NCI-H2196 treated with DMSO at 0.1 percent for 48 hours (cell line): ENCODE results near the gene RAET1E.
"Not testable (repeated sequence)": the region's sequence is repeated elsewhere in the genome, so short reads cannot be mapped to it uniquely, and the experiment has no call there.

Source experiments
- DNase-seq: peaks from one replicate; lab custom pipeline; 2025; ENCODE audit not compliant: unreplicated experiment; lab: John Stamatoyannopoulos, UW

RAET1E gene, protein sequence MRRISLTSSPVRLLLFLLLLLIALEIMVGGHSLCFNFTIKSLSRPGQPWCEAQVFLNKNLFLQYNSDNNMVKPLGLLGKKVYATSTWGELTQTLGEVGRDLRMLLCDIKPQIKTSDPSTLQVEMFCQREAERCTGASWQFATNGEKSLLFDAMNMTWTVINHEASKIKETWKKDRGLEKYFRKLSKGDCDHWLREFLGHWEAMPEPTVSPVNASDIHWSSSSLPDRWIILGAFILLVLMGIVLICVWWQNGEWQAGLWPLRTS

DNA sequence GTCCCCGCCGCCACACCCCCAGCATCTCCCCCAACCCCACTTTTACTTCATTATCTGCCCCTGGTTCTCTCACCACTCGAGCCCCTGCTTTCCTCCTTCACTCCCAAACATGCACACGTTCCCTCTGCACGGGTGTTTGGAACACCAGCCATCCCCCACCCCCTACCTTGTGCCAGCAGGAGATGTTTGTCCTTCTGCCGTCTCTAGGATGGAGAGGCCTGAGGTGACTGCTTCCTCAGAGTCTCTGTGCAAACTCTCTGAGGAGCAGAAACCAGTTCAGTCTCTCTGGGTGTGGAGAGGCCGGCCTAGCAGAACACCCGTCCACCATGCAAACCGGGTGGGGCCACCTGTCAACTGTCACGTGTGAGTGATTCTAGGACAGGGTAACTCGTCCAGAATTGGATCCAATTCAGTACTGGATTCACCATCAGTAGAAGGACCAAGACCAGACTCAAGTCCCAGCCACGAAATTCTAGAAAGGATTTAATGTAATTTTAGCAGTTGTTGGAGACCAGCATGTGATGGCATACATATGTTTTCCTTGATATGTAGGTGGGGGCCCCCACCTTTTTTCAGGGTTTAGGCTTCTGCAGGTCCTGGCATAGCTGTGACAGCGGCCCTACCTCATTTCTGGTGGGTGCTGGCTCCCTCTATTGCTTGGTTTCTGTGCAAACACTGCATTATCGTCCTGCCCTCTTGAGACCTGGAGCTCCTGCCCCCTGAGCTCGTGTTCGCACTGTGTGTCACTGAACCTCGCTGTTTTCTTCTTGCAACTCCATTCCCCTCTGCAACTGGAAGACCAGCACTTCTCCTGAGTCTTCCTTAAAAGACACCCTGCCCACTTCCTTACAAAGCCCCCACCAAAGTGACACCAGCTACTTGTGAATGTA is at the start of gene RAET1E:
TSS of gene RAET1E (minus strand) at position 259 of the 890 bp plus-strand sequence. CDS start 7,212 bp downstream, outside the sequence.
- DNase-seq: no peak

DNA sequence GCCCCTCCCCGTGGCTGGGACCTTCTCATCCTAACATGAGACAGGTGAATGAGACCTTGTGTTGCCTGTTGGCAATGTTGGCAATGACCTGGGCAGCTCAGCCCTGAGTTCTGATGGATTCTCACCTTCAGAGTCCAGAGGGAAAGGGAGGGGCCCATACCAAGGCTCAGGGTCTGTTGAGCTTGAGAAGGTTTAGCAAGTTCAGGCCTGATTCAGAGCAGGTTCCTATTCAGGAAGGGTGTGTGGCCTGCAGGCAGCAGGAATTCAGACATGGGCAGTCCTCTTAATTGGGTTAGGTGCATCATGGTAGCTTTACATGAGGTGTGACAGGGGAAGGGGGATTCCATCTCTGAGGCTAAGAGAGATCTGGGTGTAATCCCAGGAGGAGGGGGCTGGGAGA is 49.6 kb upstream of the RAET1E start:
- not testable (repeated sequence) for DNase-seq

DNA sequence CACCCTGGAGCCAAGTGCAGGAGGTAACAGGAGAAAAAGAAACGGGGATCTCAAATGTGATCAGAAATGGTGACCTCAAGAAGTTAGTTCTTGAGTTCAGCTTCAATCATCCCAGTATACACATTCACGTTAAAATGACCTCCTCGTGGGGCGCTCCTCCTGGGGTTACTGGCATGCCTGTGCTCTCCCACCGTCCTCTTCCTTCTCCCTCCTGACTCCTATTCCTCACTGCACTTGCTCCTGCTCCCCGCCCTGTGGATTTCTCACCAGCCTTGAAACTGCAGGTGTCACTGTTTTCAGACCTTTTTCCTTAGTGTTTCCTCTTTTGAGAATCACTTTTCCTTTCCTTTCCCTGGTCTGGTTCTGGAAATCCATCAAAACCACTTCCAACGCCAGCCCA is 48.7 kb upstream of the RAET1E start:
- not testable (repeated sequence) for DNase-seq

DNA sequence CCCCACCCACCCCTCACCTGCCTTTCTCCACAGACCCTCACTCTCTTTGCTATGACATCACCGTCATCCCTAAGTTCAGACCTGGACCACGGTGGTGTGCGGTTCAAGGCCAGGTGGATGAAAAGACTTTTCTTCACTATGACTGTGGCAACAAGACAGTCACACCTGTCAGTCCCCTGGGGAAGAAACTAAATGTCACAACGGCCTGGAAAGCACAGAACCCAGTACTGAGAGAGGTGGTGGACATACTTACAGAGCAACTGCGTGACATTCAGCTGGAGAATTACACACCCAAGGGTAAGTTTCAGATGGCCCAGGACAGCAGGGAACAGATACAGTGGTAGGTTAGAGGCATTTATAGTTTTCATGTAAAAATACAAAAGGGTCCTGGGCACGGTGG is 47.4 kb upstream of the RAET1E start:
- not testable (repeated sequence) for DNase-seq

DNA sequence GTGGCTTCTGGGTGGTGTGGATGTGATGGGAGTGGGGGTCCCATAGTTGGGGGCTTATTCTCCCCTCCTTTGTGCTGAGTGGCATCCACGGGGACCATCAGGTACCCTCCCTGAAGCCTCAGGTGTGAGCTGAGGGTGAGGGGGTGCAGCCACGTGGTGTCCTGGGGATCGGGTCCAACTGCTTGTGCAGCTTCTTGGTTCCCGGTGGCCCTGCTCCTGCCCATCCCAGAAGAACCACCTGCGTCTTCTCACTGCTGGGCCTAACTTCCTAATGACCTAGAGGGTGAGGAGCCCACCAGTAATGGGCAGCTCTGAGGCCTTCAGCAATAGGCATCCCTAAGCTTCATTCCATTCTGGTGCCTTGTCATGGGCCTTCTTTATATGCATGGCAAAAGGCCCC is 45.4 kb upstream of the RAET1E start:
- not testable (repeated sequence) for DNase-seq

DNA sequence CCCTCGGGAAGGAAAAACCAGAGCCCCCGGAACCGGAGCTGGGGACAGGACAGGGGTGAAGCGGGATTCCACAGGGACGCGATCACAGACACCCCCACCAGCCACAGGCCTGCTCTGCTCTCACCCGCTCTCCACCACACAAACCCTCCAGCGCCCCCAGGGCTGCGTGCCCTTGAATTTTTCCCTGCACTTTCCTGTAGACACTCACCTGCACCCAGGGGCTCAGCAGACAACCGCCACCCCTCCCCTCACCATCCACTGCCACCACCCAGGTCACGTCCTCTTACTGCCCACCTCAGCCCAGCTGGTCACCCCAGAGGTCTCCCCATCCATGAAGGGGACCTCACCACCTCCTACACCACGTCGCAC is 44.5 kb upstream of the RAET1E start:
- DNase-seq: no peak

DNA sequence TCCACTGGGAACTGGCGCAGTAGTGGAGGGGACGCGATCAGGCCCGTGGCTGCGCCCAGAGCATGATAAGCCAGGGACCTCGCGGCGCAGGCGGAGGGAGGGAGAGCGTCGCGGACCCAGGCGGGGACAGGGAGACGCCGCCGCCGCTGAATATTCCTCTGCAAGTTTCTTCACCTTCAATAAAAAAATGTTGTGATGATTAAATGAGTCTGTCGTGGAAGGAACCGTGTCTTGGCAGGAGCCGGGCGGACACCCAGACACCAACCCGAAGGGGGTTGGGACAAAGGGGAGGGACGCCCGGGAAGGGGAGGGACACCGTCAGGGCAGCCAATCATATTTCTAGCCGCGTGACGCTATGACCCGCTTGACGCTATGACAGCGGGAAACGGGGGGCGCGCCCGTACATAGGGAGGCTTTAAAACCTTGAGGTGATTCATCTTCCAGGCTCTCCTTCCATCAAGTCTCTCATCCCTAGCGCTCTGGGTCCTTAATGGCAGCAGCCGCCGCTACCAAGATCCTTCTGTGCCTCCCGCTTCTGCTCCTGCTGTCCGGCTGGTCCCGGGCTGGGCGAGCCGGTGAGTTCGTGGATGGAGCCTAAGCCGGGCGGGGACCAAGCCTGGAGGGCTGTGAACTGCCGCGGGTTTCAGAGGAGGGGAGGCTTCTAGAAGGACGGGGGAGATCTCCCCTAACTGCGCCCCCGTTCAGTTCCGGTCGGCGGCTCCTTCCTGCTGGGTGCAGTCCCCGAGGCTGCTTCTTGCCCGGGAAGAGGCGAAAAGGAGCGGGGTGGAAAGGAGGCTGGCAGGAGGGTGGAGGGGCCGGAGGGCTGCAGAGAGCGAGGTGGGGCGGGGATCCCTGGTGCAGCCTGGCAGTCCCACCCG is 43.9 kb upstream of the RAET1E start, which contains the start of gene ULBP2:
TSS of gene ULBP2 (plus strand) at position 432 of the 878 bp plus-strand sequence. CDS start at position 491, 59 bp downstream.
- DNase-seq: peak; percentile 61

DNA sequence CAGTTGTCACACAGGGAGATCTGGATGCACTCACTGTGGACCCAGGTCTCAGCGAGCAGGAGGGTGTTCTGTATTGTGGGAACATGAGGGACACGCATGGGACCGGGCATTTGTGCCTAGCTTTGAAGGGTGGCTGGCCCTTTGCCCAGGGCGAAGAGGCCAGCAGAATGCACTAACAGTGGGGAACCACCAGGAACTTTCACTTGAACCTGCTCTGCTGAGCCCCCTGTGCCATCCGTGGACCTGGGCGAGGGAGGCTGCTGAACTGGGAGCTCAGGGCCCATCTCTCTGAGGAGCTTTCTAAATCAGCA is 42.7 kb upstream of the RAET1E start:
- DNase-seq: no peak

DNA sequence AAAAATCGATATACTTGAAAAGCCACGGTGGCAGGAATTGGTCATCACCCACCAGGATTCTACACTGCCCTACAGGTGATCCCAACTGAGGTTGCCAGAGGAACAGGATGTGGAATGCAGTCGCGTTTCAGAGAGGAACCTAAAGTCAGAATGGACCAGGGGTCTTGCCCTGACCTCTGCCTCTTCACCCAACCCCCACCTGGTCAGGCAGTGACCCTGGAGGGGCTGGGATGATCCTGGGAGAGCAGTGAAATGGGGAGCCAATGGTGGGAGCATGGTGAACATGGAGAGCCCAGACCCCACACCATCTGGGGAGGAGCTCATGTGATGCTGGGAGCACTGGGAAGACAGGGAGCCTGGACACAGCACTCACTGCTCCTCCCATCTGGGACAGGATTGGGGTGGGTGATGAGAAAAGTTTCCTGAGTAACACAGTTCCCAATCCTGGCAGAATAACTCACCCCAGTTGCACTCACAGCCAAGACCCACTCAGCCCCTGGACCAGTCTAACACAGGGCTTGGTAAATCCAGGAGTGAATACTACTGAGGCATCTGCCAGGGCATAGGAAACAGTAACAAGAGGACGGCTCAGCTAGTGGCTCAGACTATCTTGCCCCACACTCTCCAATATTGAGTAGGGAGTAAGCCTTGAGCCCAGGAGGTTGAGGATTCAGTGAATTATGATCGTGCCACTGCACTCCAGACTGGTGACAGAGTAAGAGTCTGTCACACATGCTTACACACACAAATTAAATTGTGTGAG is 42.2 kb upstream of the RAET1E start:
- DNase-seq: no peak

DNA sequence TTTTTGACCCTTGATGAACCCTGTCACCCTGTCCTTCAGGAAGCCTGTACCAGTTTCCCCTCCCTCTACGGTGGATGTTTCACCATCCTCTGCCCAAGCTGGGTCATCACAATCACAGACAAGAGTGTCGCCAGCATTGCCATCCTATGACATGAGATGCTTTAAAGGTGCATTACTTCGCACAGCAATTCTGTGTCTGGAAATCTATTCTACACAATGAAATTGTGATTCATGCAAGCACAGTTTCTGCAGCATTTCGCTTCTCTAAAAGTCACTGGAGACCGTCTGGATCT is 41.4 kb upstream of the RAET1E start:
- no peak for DNase-seq

DNA sequence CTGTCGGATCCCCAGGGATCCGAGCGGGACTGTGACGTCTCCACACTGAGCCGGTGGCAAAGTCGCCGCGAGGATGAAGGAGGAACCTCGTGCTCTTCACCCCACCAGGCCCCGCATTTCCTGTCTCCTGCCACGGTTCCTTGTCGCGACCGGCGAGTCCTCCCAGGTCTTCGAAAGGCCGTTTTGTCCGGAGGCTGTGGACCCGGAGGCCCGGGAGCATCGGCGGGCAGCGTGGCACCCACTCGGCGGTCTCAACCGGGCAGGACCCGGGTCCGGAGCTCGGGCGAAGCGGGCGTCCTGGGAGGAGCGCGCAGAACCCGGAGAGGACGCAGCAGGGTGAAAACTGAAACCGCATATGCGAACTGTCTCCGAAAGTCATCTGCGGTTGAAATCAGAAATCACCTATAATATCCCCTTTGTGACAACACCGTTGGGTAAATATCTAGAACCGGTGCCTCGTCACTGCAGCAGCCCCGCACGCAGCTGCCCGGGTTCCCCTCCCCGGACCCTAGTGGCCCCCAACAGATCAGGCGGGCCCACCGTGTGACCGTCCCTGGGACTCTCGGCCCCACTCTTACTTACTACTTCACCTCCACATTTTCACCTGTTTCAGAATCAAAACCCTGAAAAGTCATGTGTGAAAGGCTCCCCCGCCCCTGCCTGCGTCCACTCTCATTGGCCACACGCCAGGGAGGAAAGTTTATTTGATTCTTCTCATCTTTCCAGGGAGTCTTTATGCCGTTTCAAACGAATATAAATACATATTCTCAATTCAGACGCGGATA is 40.9 kb upstream of the RAET1E start:
- no peak for DNase-seq

DNA sequence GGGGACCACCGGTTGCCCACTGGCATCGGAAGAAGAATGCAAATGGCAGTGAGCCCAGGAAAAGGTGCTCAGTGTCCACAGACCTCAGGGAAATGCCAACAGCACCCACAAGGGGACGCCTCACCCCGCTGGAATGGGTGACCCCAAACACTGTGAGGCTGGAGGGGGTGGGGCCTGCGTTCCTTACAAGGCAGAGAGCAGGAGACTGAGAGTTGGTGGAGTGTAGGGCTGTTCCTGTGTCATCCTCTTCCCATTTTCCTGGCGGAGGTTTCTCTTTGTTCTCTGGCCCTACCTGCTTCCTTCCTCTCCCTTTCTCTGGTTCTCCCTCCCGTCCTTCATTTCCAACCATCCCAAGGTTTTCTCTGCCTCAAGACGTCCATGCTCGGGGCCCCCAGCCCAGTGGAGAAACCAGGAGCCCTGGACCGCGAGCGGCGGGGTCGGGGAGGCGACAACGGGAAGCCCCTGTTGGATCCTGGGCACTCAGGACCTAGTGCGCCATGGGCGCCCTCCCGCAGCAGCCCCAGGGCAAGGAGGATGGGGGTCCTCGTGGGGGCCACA is 40.2 kb upstream of the RAET1E start:
- not testable (repeated sequence) for DNase-seq

DNA sequence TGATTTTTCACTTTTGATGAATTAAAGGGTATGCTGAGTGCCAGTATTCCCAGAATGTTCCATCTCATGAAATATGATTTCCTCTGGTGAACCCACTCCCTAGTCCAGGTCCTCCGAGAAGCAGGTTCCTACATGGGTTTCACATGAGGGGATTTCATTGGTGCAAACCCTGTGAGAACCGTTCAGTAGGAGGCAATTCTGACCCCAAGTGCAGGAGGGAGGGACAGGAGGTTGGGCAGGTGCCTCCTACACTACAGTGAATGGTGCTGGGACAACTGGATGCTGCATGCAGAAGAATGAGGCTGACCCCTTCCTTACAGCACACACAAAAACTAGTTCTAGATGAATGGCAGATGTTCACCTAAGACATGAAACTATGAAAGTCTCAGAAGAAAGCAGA is 38.8 kb upstream of the RAET1E start:
- no peak for DNase-seq

DNA sequence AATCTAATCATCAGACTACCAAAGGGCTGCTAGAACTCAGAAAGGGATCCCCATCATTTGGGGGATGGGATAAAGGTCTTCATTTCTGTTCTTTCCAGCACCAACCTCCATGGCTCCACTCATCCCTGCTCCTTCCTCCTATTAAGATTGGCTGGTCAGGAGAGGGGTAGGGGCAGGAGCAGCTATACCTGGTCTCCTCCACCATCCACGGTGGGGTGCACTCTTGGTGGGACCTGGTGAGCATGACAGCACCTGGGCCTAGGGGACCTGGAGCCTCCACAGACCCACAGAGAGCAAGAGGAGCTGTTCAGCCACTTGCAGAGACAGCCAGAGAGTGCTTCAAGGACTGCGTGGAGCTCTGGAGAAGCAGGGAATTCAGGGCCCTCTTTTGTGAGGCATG is 37.8 kb upstream of the RAET1E start:
- DNase-seq: no peak

DNA sequence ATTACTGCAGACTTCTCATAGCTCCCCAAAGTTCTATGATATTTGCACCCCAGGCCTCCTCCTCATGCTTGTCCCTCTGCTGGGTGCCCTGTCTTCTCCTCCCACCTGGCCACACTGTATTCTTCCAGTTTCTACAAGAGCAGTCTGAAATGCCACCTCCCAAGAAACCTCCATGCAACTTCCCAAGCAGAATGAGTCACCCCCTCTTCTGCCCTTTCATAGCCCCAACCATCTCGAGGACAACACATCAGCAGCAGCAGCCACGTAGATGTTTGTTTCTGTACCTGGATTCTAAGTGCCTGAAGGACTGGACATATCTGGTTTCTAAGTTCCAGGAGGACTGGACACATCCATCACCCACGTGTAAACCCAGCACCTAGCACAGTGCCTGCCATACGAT is 37.3 kb upstream of the RAET1E start:
- no peak for DNase-seq

DNA sequence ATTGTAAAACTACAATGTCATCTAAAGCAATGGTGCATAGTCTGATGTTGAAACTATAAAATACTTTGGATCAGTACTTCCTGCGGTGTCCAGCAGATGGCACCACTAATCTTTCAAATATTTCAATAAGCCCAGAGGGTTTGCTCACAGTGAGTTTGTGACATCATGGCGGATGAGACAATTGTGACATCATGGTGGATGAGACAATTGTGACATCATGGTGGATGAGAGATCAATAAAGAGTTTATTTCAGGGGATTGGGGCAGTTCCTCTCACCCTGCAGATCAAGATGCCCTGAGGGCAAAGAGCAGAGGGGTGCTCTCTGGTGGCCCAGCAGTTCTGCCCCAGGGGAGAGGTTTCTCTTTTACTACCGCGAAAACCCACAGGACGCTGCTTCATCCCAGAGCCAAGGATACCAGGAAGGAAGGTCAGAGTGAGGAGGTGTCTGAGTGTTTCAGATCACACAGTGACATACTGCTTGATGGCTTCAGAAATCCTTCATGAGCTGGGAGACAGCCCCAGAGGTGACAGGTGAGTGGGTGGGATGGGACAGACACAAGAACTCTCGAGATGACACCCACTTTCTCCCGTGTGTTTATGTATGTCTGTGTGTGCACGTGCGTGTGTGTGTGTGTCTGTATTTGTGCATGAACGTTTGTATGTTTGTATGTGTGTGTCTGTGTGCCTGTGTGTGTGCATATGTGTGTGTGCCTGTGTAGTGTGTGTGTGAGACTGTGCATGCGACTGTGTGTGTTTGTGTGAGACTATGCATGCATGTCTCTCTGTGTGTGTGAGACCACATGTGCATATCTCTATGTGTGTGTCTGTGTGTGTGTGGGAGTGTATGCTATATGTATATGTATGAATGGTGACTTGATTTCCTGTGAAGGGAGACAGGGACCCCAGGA is 36.6 kb upstream of the RAET1E start:
- peak; percentile 40 for DNase-seq

DNA sequence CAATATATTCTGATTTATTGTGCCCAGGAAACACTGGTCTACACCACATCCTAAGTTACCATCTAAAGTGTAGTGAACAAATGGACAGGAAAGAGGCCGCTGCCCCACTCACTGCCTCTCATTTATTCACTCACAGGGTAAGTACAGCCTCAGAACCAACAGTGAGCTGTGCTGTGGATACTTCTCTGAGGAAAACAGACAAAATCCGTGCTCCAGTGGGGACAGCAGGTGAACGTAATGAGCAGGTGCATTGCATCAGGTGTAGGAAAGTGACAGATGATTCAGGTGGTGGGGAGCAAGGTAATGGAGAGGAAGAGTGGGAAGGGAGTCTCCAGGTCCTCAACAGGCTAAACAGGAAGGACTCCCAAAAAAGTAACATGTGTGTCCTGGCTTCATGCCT is 35.5 kb upstream of the RAET1E start:
- DNase-seq: no peak

DNA sequence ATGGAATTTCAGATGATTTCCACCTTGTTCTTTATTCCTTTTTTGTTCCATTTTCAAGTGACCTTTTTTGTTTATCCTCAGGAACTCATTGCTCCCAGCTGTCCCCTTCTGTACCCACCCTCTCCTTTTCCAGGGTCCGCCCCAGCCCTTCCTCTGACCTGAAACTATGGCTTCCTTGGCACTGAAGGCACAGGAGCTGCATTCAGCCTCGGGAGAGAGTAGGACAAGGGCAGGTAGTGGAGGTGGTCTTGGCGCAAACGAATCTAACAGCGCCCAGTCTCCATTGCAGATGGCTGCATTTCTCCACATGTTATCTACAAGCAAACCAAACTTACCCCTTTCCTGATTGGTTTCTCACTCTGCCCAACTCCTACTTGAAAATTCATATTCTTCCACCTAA is 35.1 kb upstream of the RAET1E start:
- no peak for DNase-seq

DNA sequence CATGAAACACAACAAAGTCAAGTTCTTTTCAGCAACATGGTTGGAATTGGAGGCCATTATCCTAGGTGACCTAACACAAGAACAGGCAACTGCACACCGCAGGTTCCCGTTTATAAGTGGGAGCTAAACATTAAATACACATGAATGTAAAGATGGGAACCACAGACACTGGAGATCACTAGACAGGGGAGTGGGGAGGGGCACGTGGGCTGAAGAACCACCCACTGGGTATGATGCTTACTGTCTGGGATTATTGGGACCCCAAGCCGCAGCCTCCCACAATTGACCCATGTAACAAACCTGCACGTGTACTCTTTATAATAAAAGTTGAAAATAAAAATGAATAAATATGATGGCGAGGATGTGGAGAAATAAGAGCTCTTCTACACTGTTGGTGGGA is 33.6 kb upstream of the RAET1E start:
- DNase-seq: no peak
